ENCODE measurements around the gene MRTO4. TPM values are rescaled to one million over a fixed set of nuclear protein-coding genes. Genes with fewer than 3 reads are reported as not detected.

Gene MRTO4
- total and polyA plus RNA-seq, 9 of the 15 experiments (the other 6 are each of a cell fraction or from before 2014, with no cell fraction given): 62.0 to 173 (median 146) TPM

DNA sequence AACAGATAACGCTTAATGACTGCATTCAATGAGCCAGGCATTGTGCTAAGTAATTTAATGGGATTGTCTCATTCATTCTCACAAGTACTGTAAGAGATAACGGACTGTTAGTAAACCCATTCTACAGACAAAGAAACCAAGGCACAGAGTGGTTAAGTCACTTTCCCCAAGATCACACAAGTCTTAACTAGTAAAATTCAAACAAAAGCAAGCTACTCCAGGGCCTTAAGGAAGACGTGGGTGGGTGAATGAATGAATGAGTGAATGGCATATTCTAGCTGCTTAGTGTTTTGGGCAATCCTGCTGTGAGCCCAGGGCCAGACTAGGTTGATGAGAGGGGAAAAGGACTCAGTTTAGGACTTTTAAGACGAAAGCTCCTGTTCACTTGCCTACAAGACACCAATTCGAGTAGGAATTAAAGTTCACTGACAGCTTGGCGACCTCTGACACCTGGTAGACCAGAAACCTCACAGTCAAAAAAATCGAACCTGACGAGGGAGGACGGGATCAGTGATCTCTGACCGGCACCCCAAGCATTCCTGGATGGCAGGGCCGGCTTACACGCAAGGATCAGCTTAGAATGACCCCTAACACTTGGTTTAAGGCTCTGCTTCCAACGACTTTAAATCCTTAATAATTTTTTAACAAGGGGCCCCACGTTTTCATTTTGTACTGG lies 838 bp upstream of the MRTO4 start (continued):
- TF ChIP-seq ZNF75A (CRISPR knock-in tag; IDR thresholded peaks at IDR 0.05) (no peak), CBX8 (IDR thresholded peaks at IDR 0.05; ENCODE audit: borderline replicate concordance, extremely low read depth, low read depth, low read length, poor library complexity, severe bottlenecking) (no peak), ZNF444 (CRISPR knock-in tag; IDR thresholded peaks at IDR 0.05) (no peak), NR2C2 (CRISPR knock-in tag; IDR thresholded peaks at IDR 0.05) (no peak), NR2C2 (tag; IDR thresholded peaks at IDR 0.05) (peak; percentile 79; the same call in 1 of the 2 replicates), ZBTB1 (CRISPR knock-in tag; IDR thresholded peaks at IDR 0.05; ENCODE audit: borderline replicate concordance, low read depth) (peak; percentile 52; the same call in 1 of the 2 replicates), CC2D1A (IDR thresholded peaks at IDR 0.05) (no peak), SREBF1 (IDR thresholded peaks at IDR 0.05; ENCODE audit: borderline replicate concordance, low read depth, low read length) (no peak), ZNF785 (CRISPR knock-in tag; IDR thresholded peaks at IDR 0.05) (no peak), SMC3 (conservative IDR thresholded peaks at IDR 0.05; ENCODE audit: insufficient read depth, low read depth, low read length) (no peak), CEBPG (CRISPR knock-in tag; IDR thresholded peaks at IDR 0.05) (no peak), CEBPG (tag; conservative IDR thresholded peaks at IDR 0.05 in 1 of 2, IDR thresholded peaks at IDR 0.05 in 1 of 2) (no peak), SETDB1 (IDR thresholded peaks at IDR 0.05; ENCODE audit: low read length) (no peak), SMARCC2 (IDR thresholded peaks at IDR 0.05; ENCODE audit: low read depth) (peak; percentile 42; the same call in 1 of the 2 replicates), KDM1A (IDR thresholded peaks at IDR 0.05) (peak; percentile 77 to 86), ZZZ3 (IDR thresholded peaks at IDR 0.05) (no peak), ZNF717 (CRISPR knock-in tag; IDR thresholded peaks at IDR 0.05) (no peak), SMAD1 (IDR thresholded peaks at IDR 0.05; ENCODE audit: low read depth, low read length, partially characterized antibody) (no peak), RBM15 (IDR thresholded peaks at IDR 0.05; ENCODE audit: insufficient read depth, low read length) (no peak), ZC3H4 (CRISPR knock-in tag; IDR thresholded peaks at IDR 0.05; ENCODE audit: borderline replicate concordance) (no peak; the same call in 1 of the 2 replicates)
- TF ChIP-seq, protein P1, sequence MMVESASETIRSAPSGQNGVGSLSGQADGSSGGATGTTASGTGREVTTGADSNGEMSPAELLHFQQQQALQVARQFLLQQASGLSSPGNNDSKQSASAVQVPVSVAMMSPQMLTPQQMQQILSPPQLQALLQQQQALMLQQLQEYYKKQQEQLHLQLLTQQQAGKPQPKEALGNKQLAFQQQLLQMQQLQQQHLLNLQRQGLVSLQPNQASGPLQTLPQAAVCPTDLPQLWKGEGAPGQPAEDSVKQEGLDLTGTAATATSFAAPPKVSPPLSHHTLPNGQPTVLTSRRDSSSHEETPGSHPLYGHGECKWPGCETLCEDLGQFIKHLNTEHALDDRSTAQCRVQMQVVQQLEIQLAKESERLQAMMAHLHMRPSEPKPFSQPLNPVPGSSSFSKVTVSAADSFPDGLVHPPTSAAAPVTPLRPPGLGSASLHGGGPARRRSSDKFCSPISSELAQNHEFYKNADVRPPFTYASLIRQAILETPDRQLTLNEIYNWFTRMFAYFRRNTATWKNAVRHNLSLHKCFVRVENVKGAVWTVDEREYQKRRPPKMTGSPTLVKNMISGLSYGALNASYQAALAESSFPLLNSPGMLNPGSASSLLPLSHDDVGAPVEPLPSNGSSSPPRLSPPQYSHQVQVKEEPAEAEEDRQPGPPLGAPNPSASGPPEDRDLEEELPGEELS (CRISPR knock-in tag; IDR thresholded peaks at IDR 0.05; ENCODE audit: borderline replicate concordance): peak; percentile 9; the same call in 1 of the 2 replicates
- TF ChIP-seq, protein P2, sequence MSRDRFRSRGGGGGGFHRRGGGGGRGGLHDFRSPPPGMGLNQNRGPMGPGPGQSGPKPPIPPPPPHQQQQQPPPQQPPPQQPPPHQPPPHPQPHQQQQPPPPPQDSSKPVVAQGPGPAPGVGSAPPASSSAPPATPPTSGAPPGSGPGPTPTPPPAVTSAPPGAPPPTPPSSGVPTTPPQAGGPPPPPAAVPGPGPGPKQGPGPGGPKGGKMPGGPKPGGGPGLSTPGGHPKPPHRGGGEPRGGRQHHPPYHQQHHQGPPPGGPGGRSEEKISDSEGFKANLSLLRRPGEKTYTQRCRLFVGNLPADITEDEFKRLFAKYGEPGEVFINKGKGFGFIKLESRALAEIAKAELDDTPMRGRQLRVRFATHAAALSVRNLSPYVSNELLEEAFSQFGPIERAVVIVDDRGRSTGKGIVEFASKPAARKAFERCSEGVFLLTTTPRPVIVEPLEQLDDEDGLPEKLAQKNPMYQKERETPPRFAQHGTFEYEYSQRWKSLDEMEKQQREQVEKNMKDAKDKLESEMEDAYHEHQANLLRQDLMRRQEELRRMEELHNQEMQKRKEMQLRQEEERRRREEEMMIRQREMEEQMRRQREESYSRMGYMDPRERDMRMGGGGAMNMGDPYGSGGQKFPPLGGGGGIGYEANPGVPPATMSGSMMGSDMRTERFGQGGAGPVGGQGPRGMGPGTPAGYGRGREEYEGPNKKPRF (IDR thresholded peaks at IDR 0.05; ENCODE audit: low read depth, low read length): no peak

Measured in K562 (cell line).